GM19395 (cell line): ENCODE results near the gene PSEN1.

ENCODE experiments used
- ATAC-seq: cut with Tn5 transposase; IDR thresholded peaks from one replicate; pipeline ENCODE4 v1.9.1; 2021; ENCODE audit warnings: mild to moderate bottlenecking, moderate library complexity; ENCODE audit not compliant: unreplicated experiment

Gene PSEN1

GRCh38 chr14:73136387-73137225 is at the start of gene PSEN1:
PSEN1 (plus strand) TSS chr14:73136507; CDS start chr14:73148020, 11,513 bp downstream.
- peak; percentile 92 for ATAC-seq

- ATAC-seq, result no peak
Measured at GRCh38 chr14:73091044-73091443, 45.3 kb upstream of the PSEN1 start.

GRCh38 chr14:73097421-73097820 is 38.9 kb upstream of the PSEN1 start:
- ATAC-seq, result no peak

GRCh38 chr14:73100334-73100733 is 36.0 kb upstream of the PSEN1 start:
- no peak for ATAC-seq

- ATAC-seq, result no peak
Measured at GRCh38 chr14:73102806-73103497, 33.4 kb upstream of the PSEN1 start.

- no peak for ATAC-seq
Measured at GRCh38 chr14:73105050-73105449, 31.3 kb upstream of the PSEN1 start.

- no peak for ATAC-seq
Measured at GRCh38 chr14:73105727-73106126, 30.6 kb upstream of the PSEN1 start.

GRCh38 chr14:73116079-73116665 is 20.1 kb upstream of the PSEN1 start:
- no peak for ATAC-seq

GRCh38 chr14:73124180-73124894 is 12.0 kb upstream of the PSEN1 start:
- ATAC-seq, result no peak

- no peak for ATAC-seq
Measured at GRCh38 chr14:73125169-73125588, 11.1 kb upstream of the PSEN1 start.

- ATAC-seq, result no peak
Measured at GRCh38 chr14:73125746-73126145, 10.6 kb upstream of the PSEN1 start.

GRCh38 chr14:73133795-73134194 is 2.5 kb upstream of the PSEN1 start:
- ATAC-seq, result no peak

GRCh38 chr14:73136085-73136386 is 271 bp upstream of the PSEN1 start:
- no peak for ATAC-seq

- no peak for ATAC-seq
Measured at GRCh38 chr14:73140811-73141323, 4.6 kb downstream of the PSEN1 start.

GRCh38 chr14:73142216-73142615 is 5.9 kb downstream of the PSEN1 start:
- no peak for ATAC-seq

- ATAC-seq, result no peak
Measured at GRCh38 chr14:73143003-73143402, 6.7 kb downstream of the PSEN1 start.

GRCh38 chr14:73143617-73144016 is 7.3 kb downstream of the PSEN1 start:
- no peak for ATAC-seq

GRCh38 chr14:73145371-73145770 is 9.1 kb downstream of the PSEN1 start:
- ATAC-seq, result no peak

- no peak for ATAC-seq
Measured at GRCh38 chr14:73146111-73146510, 9.8 kb downstream of the PSEN1 start.

- ATAC-seq, result no peak
Measured at GRCh38 chr14:73149753-73150152, 13.4 kb downstream of the PSEN1 start.

GRCh38 chr14:73153272-73153671 is 17.0 kb downstream of the PSEN1 start:
- ATAC-seq, result no peak
